GM18520 (cell line): Measurements from ENCODE around the gene RAPGEF6.
"Not testable (repeated sequence)": the region's sequence is repeated elsewhere in the genome, so short reads cannot be mapped to it uniquely, and the experiment has no call there.

Experiments
- ATAC-seq: cut with Tn5 transposase; IDR thresholded peaks from one replicate; pipeline ENCODE4 v1.9.1; 2021; ENCODE audit not compliant: unreplicated experiment

Gene RAPGEF6

DNA sequence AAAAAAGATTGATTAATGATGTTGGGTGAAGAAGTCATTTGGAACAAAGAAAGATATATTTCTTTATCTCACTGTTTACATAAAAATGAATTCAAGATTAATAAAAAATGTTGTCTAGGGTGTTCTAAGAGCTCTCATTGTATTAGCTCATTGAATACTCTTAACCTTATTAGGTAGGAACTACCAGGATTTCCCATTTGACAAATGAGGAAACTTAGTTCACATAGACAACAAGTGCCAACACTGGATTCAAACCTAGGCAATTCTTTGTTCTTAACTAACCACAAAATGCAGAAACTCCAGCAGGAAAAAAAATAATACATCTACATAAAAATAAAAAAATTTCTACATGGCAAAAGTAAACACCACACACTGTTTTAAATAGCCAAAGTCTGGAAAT lies 175.8 kb downstream of the RAPGEF6 start:
- no peak for ATAC-seq

- no peak for ATAC-seq
These were observed 177.8 kb downstream of the RAPGEF6 start for GRCh38 chr5:131457193-131457592.

DNA sequence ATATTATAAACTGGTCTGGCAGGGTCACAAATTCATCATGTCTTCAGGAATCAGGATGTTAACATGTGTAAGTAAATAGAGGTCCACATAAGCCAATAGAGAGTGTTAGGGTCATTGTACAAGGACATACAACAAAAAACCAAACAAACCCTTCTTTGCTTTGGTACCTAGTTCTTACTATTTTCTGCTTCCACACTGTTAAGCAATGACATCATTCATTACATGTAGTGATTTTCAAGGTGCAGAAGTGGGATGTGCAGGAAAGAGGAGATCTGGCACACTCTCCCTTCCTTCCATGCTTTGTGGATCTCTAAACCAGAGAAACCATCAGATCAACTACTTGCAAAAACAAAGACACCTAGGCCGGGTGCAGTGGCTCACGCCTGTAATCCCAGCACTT lies 184.1 kb downstream of the RAPGEF6 start:
- ATAC-seq = no peak

DNA sequence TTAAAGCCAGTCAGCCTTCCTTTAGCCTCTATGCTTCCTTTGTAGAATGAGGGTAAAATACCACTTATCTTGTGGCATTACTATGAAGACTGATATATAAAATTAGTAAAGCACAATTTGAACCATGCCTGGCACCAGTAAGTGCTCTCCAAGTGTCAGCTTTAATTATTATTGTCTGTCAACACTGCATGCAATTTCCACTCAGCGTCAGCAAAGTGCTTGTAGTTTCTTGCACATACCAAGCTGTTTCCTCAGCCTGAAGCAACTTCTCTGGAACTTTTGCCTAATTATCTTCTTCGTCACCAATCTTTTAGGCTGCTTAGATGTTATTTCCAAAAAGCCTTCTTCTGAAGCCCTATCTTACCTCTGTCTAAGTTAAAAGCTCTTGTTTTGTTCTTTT lies 193.8 kb downstream of the RAPGEF6 start:
- ATAC-seq = no peak

GRCh38 chr5:131436081-131436480 lies 198.9 kb downstream of the RAPGEF6 start:
- ATAC-seq = no peak

- ATAC-seq = no peak
These were observed 201.9 kb downstream of the RAPGEF6 start for GRCh38 chr5:131433109-131433508.

DNA sequence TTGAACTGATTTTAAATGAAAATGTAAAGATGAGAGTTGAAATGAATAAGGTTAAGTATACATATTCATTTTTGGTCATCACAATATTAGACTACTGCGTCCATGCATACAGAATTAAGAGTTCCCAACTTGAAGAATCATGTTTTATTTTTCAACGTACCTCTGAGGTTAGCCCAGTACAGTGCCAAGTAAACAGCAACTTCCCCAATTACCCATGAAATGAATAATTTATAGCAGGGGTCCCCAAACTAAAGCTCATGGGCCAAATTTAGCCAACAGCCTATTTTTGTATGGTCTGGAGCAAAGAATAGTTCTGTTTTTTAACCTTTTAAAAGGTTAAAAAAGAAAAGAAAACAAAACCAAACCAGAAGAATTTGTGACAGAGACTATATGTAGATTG lies 203.2 kb downstream of the RAPGEF6 start:
- ATAC-seq = no peak

DNA sequence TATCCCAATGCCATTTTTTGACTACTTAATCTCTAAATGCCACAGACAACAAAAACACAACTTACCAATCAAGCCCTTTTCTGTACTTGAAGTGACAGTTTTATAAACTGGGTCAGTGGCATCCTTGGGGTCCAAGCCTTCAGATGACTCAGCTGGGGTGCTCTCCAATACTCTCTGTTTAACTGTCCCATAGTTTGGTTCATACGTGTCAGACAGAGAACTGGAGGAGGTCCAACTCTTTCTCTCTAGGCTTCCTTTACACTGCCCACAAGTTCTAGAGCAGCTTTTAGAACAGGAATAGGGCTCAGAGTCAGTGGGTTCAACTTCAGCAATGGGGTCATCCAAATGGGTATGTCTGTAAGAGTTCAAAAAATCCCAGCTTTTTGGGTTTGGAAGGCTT lies 204.2 kb downstream of the RAPGEF6 start:
- ATAC-seq = no peak

DNA sequence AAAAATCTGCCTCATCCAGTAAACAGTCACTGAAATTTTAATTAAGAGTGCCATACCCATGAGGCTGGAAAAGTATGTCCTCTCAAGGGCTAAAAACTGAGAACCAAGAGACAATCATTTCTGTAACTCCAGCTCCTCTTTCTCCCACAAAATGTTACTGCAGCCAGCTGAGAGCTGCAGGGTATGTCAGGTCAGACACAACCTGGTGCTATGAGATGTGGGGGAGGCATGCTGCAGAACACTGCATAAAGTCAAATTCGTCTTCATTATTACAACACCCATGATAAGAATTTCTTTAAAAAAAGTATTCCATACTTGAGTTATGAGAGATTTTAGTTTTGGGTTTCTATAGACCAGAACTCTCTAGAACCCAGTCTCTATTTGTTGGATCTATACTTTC lies 209.0 kb downstream of the RAPGEF6 start:
- no peak for ATAC-seq

GRCh38 chr5:131423056-131423455 lies 212.0 kb downstream of the RAPGEF6 start:
- no peak for ATAC-seq

DNA sequence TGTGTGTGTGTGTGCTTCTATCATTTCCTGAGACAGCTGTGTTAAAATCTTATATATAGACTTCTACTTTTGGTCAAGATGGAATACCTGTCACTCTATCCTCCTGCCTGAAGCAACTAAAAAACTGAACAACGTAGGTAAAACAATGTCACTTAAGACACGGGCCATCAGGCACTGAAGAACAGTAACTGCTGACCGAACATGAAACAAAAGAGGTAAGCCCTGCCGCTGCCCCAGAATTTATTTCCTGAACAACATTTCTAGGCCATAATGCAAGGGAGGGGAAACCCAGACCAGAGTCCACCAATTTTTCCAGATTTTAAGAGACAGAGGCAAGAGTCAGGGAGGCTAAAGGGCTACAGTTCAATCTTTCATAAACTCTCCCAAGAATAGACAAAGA lies 215.2 kb downstream of the RAPGEF6 start:
- no peak for ATAC-seq

GRCh38 chr5:131418846-131419245 lies 216.2 kb downstream of the RAPGEF6 start:
- ATAC-seq = no peak

DNA sequence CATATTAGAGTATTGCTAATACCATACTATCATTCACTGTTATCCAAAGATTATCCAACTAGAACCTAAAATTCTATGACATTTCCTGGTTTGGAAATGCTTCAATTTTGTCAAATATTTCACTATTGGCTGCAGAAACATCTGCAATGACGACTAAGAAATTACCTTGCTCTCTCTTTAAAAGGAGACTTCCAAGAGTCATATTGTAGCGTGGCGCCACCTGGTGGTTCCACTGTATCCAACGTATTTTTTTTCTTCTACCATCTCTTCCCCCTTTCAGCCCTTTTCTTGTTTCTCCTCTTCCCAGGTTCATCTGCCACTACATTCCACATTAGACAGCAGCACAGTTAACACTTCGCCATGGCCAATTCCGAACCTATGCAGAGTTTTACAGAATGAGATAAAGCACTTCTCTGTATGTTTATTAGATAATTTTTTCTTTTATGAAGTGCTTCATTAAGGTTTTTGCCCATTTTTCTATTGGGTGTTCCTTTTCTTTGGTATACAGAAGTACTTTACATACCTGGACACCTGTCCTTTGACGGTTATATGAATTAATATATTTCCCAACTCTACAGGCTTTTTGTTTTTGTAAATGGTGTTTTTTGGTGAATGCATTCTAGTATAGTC lies 217.7 kb downstream of the RAPGEF6 start:
- peak; percentile 27 for ATAC-seq

DNA sequence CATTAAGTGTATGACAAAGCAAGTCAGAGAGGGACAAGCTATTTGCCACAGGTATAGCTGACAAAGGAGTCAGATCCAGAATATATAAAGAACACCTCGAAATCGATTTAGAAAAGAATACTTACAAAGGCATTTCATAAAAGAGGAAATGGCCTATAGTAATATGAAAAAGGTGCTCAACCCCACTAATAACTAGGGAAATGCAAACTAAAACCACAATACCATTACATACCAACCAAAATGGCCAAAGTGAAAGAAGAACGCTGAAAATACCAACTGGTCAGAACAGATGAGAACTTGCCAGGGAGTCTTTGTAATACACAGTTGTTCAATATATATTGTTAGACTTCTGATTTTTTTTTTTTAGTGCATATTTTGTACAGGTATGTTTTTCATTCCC lies 218.3 kb downstream of the RAPGEF6 start:
- ATAC-seq = peak; percentile 83

- ATAC-seq = peak; percentile 47
These were observed 221.1 kb downstream of the RAPGEF6 start for GRCh38 chr5:131413605-131414559.

DNA sequence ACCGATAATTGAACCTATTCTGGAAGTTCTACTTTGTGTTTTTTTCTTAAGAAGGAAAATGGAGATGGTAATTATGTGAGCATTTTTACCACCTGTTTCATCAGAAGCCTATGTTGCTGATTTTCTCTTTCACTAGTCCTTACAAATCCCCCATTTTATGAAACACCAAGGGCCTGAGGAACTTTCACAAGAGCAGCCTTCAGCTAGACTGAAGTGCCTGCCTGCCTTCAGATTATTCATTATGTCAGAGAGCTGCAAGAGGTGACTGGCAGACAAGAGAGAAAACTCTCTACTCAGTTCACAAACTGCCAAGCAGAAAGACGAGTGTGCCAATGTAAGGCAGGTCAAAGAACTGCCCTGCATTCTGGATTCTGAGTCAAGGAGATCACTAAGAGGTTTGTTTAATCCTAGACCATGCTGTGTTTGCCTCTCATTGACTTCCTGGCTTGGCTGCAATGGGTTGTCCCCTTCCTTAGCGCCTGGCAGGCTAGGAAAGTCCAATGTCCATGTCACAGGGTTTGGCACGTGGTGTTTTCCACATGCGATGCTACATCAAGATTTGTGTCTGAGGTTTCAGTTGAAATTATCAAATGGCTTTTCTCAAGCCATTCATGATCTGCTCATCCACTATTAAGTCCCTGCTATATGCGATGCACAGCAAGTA lies 227.9 kb downstream of the RAPGEF6 start:
- no peak for ATAC-seq

DNA sequence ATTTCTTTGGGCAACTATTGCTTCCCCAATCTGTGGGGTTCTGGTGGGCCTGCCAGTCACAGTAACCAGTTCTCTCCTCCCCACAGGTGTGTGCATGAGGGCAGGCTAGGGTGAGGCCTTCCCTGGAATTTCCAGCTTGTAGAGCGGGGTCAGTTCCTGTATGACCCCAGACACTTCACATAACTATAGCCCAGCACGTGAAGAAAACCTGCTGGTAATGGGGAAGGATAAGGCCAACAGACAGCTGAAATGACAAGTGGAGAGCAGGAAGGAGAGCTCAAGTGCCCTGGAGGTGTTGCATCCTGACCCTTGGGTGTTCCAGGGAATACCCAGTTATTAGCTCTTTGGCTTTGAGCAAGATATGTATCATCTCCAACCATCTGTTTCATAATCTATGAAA lies 229.0 kb downstream of the RAPGEF6 start:
- ATAC-seq = no peak

DNA sequence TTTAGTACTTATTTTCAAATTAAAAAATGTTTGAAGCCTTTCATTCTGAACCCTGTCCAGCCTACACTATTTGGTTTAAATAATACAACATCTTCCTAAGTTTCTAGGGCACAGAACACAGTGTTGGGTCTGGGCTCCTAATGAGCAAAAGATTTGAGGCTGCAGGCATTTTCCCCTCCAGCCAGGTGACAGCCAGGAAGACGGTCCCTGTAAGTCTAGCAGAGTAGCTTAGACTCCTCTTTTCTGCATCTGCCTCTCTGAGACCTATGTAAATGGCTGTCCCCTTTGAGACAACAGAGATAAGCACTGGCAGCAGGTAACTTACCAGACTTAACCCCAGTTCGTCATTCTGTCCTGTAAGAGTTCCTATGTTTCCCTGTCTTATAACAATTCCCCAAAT lies 229.4 kb downstream of the RAPGEF6 start:
- no peak for ATAC-seq

GRCh38 chr5:131400585-131400984 lies 234.4 kb downstream of the RAPGEF6 start:
- no peak for ATAC-seq

GRCh38 chr5:131399007-131399406 lies 236.0 kb downstream of the RAPGEF6 start:
- ATAC-seq = not testable (repeated sequence)

DNA sequence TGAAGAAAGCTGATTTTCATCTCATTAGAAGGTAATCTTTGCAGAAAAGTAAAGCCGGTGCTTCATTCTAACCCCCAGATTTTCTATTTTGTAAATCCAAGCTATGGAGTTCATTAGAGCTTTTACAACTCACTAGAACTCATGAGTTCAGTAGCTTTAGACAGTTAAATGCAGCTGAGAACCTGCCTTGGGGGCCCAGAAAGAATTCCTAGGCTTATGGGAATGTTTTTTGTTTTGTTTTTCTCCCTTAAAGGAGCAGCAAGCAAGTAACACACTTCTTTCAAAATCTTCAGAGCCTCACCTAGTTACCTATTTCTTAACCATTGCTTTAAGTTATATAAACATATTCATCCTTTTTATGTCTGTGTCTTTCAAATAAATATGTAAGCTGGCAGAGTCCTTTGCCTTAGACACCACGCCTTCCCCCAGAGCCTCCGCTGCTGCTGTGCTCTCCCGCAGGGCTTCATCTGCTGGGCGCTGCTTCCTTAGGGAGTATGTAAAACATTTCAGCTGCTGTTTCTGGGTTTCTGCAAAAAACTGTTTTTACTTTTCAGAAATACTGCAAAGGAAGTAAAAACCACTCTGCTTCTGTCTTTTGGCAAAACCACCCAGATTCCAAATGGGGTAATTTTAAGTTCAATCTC lies 238.3 kb downstream of the RAPGEF6 start:
- no peak for ATAC-seq
